Activated CD8-positive, alpha-beta memory T cell treated with anti-CD3 and anti-CD28 coated beads, Interleukin-2, amount 50 U/mL, for 24 hours (primary cell): ENCODE measurements around the gene PTGFRN.
"Not testable (repeated sequence)": the region's sequence is repeated elsewhere in the genome, so short reads cannot be mapped to it uniquely, and the experiment has no call there.

Experiments
- DNase-seq: peaks from one replicate; pipeline ENCODE4 v3.0.0-alpha.2; 2020; ENCODE audit errors: extremely low read depth

PTGFRN gene

GRCh38 chr1:116971965-116972673 is 62.4 kb downstream of the PTGFRN start:
- DNase-seq: no peak

GRCh38 chr1:116972674-116973030 is 62.9 kb downstream of the PTGFRN start:
- DNase-seq: no peak

DNA sequence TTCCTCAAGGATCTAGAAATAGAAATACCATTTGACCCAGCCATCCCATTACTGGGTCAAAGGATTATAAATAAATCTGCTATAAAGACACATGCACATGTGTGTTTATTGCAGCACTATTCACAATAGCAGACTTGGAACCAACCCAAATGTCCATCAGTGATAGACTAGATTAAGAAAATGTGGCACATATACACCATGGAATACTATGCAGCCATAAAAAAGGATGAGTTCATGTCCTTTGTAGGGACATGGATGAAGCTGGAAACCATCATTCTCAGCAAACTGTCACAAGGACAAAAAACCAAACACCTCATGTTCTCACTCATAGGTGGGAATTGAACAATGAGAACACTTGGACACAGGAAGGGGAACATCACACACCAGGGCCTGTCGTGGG is 70.6 kb downstream of the PTGFRN start:
- not testable (repeated sequence) for DNase-seq

DNA sequence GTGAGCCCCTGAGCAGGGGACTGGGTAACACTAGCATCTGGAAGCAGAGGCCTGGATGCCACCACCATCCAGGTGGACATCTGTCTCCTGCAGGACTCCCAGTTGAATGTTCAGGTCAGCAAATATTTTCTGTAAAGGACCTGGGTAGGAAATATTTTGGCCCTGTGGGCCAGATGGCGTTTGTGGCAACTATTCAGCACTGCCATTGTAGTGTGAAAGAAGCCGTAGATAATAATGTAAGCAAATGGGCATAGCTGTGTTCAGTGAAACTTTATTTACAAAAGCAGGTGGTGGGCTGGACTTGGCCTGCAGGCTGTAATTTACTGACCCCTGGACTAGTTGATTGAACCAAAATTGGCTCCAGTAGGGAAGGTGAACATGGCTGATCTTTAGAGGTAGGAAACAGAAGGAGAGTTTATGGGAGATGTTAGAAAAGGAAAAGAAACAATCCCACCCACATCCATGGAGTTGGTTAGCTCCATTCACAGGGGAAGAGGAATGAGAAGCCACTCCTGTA is 71.9 kb downstream of the PTGFRN start:
- DNase-seq: no peak

- no peak for DNase-seq
Observed at GRCh38 chr1:116982319-116983004, 72.7 kb downstream of the PTGFRN start.

DNA sequence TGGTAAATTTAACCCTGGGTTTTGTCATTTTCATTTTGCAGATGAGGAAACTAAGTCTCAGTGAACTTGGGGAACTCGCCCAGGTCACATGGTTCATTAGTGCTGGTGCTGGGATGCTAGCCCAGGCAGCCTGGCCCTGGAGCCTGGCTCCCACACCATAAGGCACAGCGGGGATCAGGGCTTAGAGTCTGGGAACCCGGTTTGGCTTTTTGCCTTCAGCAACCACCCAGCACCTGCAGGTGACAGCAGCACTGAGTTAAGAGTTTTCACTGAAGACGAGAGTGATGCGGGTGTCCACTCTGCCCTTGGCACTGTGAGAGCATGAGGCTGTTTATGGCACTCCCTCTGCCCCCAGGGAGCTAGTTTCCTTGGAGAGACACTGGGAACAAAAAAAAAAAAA is 73.4 kb downstream of the PTGFRN start:
- DNase-seq: no peak

DNA sequence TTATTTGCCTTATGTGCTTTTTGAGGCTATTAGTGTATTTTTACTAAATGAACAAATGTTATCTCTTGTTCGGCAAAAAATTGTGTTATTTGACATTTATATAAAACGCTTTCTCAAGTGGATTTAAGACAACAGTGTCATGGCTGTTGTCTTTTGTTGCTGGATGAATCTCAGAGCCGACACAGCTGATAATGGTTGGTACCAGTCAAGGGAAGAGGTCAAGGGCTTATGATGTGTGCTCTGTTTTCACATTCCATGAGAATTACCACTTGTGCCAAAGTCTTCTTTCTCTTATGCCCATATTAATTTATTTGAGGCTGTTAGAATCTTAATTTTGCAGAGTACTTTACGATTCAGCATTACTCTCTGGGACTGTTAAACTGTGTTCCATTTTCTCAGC is 74.0 kb downstream of the PTGFRN start:
- no peak for DNase-seq

- no peak for DNase-seq
Observed at GRCh38 chr1:116984406-116985160, 74.9 kb downstream of the PTGFRN start.

GRCh38 chr1:116986421-116987255 is 76.9 kb downstream of the PTGFRN start:
- no peak for DNase-seq

- peak; percentile 34 for DNase-seq
Observed at GRCh38 chr1:116987256-116987555, 77.5 kb downstream of the PTGFRN start.

DNA sequence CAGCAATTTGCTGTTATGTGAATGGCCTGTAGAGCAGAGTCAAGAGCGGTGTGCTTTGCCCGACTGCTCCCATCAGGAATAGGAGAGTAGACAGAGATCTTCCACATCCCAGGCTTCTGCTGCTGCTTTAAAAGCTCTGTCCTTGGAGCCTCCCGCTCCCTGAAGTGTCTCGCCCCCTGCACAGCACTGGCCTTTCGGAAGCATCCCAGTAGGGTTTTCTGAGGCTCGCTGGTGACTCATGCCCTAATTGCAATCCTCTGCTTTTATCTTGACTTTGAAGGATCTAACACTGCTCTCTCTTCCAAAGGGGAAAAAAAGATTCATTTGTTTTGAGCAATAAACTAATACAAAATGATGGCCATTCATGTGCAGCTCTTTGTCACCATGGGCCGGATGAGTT is 78.5 kb downstream of the PTGFRN start:
- DNase-seq: no peak

- DNase-seq: no peak
Observed at GRCh38 chr1:116988908-116989307, 79.2 kb downstream of the PTGFRN start.

GRCh38 chr1:116989835-116990234 is 80.1 kb downstream of the PTGFRN start:
- no peak for DNase-seq

- no peak for DNase-seq
Observed at GRCh38 chr1:116990612-116991151, 81.0 kb downstream of the PTGFRN start.

GRCh38 chr1:116991171-116991845 is 81.6 kb downstream of the PTGFRN start:
- DNase-seq: no peak

GRCh38 chr1:116991918-116992317 is 82.2 kb downstream of the PTGFRN start:
- no peak for DNase-seq

- DNase-seq: no peak
Observed at GRCh38 chr1:116993286-116993685, 83.6 kb downstream of the PTGFRN start.

GRCh38 chr1:116994411-116994810 is 84.7 kb downstream of the PTGFRN start:
- DNase-seq: no peak

DNA sequence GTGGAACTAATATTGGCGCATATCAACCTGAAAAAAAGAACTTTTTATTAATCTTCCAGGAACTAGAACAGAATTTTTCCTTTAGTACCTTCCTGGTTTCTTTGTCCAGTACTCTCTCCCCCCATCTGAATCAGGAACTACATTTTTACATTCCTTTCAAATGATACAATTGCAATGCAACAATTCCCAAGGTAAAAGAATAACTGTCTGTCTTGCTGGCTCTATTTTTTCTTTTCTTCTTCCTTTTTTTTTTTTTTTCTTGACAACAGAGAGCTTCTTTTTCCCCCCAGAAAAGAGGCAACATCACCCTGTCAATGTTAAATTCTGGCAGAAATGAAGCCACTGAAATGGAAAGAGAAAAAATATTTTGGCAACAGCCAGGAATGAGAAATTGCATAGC is 87.3 kb downstream of the PTGFRN start:
- DNase-seq: no peak

DNA sequence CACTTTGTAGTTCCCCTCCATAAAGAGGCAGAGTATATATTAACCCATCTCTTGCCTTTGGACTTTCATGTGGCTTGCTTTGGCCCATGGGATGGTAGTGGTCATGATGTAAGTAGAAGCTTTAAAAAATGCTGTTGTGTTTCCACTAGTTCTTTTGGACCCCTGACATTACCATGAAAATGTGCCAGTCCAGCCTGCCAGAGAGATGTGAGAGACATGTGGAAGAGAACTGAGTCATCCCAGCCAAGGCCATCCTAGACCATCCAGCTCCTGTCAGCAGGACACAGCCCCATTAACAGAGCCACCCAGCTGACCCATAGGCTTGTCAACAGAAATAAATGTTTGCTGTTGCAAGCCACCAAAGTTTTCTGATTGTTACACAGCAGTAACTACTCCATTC is 87.9 kb downstream of the PTGFRN start:
- DNase-seq: no peak

- DNase-seq: no peak
Observed at GRCh38 chr1:116999596-116999995, 89.9 kb downstream of the PTGFRN start.
